SU-DHL-6 (cell line): ENCODE data around the gene RTP2.

Experiments
- H2AFZ ChIP-seq: fragments of 200-600 bp; sonication (generic); 2 replicates; pipeline ENCODE4 v1.6.1; 2014; ENCODE audit warnings: low read depth, mild to moderate bottlenecking, moderate library complexity, mixed read lengths, antibody characterized with exemption, low read length; ENCODE audit not compliant: severe bottlenecking
- H3F3A ChIP-seq: fragments of 200-600 bp; shearing (Covaris generic); 2 replicates; pipeline ENCODE4 v1.6.0; 2016; ENCODE audit warnings: antibody characterized with exemption, mild to moderate bottlenecking; ENCODE audit not compliant: insufficient read depth
- H3K27ac ChIP-seq: fragments of 200-600 bp; sonication (generic); 2 replicates; pipeline ENCODE4 v1.5.1; 2016; ENCODE audit warnings: low read depth, mild to moderate bottlenecking, low read length, moderate library complexity, mixed read lengths
- H3K27me3 ChIP-seq: fragments of 200-600 bp; sonication (generic), shearing (Covaris generic); 2 replicates; pipeline ENCODE4 v1.6.0; 2014; ENCODE audit warnings: mild to moderate bottlenecking, low read length
- H3K36me3 ChIP-seq: fragments of 200-600 bp; sonication (generic); 2 replicates; pipeline ENCODE4 v1.6.1; 2014; ENCODE audit warnings: mild to moderate bottlenecking, low read length, mixed read lengths
- H3K4me2 ChIP-seq: fragments of 300-600, 200-600 bp; shearing (Covaris generic), sonication (generic); 2 replicates; pipeline ENCODE4 v1.6.0; 2014; ENCODE audit warnings: low read length, low read depth, mild to moderate bottlenecking; ENCODE audit not compliant: poor library complexity, severe bottlenecking
- H3K4me3 ChIP-seq: fragments of 200-600 bp; sonication (generic); 2 replicates; pipeline ENCODE4 v1.5.1; 2014; ENCODE audit warnings: antibody characterized with exemption, low read length, mild to moderate bottlenecking, mixed read lengths; ENCODE audit not compliant: insufficient read depth, poor library complexity, severe bottlenecking
- H3K79me2 ChIP-seq: fragments of 200-600 bp; sonication (generic); 2 replicates; pipeline ENCODE4 v1.6.1; 2014; ENCODE audit warnings: mild to moderate bottlenecking, low read length, moderate library complexity; ENCODE audit not compliant: insufficient read depth
- H3K9ac ChIP-seq: fragments of 200-600 bp; sonication (generic); 2 replicates; pipeline ENCODE4 v1.7.0; 2014; ENCODE audit warnings: mild to moderate bottlenecking, low read length
- H3K9me2 ChIP-seq: fragments of 200-600 bp; sonication (generic); replicated peaks from 2 replicates; pipeline ENCODE4 v1.6.1; 2014; ENCODE audit warnings: low read length; ENCODE audit not compliant: insufficient read depth
- H3K9me3 ChIP-seq: fragments of 200-600 bp; sonication (generic); 2 replicates; pipeline ENCODE4 v1.6.1; 2014; ENCODE audit warnings: low read length, mixed read lengths; ENCODE audit not compliant: insufficient read depth
- H4K20me1 ChIP-seq: fragments of 200-600 bp; sonication (generic); 2 replicates; pipeline ENCODE4 v1.6.1; 2014; ENCODE audit warnings: low read depth, mild to moderate bottlenecking, antibody characterized with exemption, low read length, moderate library complexity, mixed read lengths
- EZH2phosphoT487 ChIP-seq: fragments of 200-600 bp; sonication (generic), shearing (Covaris generic); conservative IDR thresholded peaks from 2 replicates; pipeline ENCODE4 v1.6.1; 2018; ENCODE audit warnings: mild to moderate bottlenecking, antibody characterized with exemption, low read length, moderate library complexity, mixed read lengths
- TF ChIP-seq, protein P1 (sequence below): fragments of 200-600 bp; sonication (generic); IDR thresholded peaks from one replicate; pipeline ENCODE4 v1.5.1; 2017; ENCODE audit warnings: antibody characterized with exemption, mild to moderate bottlenecking, low read length, moderate library complexity; ENCODE audit not compliant: insufficient read depth, poor library complexity, severe bottlenecking

RTP2 gene

DNA sequence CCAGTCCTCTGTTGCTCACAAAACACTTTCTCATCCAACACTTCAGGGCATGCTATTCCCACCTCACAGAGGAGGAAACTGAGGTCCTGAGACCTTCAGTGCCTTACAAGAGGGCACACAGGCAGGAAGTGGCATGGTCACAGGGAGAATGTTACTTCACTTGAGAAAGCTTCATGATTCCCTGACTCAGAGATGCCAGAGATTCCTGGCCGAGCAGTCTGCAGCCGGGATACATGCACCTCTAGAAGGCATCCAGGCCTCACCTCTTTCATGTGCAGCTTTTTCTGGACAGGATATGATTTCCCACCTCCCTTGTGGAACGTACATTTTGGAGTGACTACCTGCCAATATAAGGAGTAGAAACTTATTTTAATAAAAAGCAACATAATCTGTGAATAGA is 29.3 kb downstream of the RTP2 start:
- Histone ChIP-seq H2AFZ (no peak overlapping the region), H3F3A (no peaks in the 10 kb centered on the region), H4K20me1 (no peaks in the 10 kb centered on the region), H3K79me2 (no peaks in the 10 kb centered on the region), H3K4me2 (no peak overlapping the region), H3K27me3 (no peaks in the 10 kb centered on the region), H3K9ac (no peak overlapping the region), H3K36me3 (no peaks in the 10 kb centered on the region), H3K27ac (no peak overlapping the region), H3K9me2 (no peaks in the 10 kb centered on the region), H3K4me3 (no peak overlapping the region), H3K9me3 (no peaks in the 10 kb centered on the region)
- no peak for TF ChIP-seq EZH2phosphoT487
- TF ChIP-seq, protein P1, sequence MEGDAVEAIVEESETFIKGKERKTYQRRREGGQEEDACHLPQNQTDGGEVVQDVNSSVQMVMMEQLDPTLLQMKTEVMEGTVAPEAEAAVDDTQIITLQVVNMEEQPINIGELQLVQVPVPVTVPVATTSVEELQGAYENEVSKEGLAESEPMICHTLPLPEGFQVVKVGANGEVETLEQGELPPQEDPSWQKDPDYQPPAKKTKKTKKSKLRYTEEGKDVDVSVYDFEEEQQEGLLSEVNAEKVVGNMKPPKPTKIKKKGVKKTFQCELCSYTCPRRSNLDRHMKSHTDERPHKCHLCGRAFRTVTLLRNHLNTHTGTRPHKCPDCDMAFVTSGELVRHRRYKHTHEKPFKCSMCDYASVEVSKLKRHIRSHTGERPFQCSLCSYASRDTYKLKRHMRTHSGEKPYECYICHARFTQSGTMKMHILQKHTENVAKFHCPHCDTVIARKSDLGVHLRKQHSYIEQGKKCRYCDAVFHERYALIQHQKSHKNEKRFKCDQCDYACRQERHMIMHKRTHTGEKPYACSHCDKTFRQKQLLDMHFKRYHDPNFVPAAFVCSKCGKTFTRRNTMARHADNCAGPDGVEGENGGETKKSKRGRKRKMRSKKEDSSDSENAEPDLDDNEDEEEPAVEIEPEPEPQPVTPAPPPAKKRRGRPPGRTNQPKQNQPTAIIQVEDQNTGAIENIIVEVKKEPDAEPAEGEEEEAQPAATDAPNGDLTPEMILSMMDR: no peak

DNA sequence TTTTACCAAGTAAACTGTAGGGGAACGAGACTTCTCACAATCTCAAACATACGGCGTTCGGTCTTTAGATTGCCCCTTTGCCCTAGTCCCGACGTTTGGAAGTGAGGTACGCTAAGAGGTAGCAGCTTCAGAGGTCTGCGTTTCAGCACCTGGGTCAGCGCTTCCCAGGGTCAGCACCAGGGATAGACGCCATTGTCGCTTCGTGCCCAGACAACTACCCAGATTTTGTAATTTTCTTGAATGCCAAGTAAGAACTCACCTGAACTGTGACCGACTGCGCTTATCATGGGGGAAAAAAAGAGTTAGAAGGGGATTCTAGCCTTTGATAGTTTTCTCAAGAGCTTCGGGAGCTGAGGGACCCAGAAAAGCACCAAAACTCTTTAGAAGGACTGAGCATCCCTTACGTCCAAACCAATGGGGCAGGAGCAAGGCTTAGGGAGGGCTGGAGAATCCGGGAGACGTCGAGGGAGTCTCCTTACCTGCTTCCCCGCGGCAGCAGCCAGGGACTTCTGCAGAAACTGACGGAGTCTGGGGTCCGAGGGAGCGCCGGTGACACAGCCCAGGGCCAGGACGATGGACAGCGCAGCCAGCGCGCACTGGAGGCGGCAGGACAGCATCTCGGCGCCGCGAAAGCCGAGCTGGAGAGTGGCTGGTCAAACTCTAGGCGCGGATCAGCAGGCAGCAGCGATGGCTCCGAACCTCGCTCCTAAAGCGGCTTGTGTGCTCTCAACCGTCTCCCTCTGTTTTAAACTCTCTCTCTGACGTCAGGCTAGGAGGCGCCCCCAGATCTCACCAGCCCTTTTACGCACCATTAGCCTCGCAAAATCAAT is 32.5 kb downstream of the RTP2 start, which contains the start of gene SST:
Gene SST, minus strand, starts transcription at position 720 of the 830 bp plus-strand sequence. Its CDS starts 103 bp downstream, at position 617.
- H2AFZ ChIP-seq: no peak within 1 kb of the TSS
- no peaks in the 10 kb centered on the region for H3K27me3 ChIP-seq
- H3K4me2 ChIP-seq: no peak within 1 kb of the TSS

DNA sequence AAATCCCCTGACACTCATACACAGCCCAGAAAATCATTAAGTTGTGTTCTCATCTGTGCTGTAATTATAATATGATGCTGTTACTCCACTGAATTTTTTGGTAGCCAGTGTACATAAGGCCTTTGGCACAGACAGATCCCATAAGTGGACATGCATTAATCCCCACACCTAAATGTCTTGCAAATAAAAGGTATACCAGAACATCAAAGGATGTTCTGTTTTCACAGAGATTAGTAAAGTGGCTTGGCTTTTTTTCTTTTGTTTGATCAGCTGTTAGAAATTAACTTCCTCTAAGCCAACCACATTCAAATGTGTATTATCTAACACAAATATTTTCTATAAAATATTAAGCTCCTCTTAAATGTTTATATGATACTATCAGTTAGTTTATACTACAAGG is 34.8 kb downstream of the RTP2 start:
- Histone ChIP-seq H3K4me2 (no peak overlapping the region), H3F3A (no peaks in the 10 kb centered on the region), H3K9me3 (no peaks in the 10 kb centered on the region), H3K27me3 (no peaks in the 10 kb centered on the region), H4K20me1 (no peaks in the 10 kb centered on the region), H3K27ac (no peak overlapping the region), H3K9ac (no peak overlapping the region), H3K4me3 (no peak overlapping the region), H2AFZ (no peak overlapping the region), H3K79me2 (no peaks in the 10 kb centered on the region), H3K9me2 (no peaks in the 10 kb centered on the region), H3K36me3 (no peaks in the 10 kb centered on the region)
- TF ChIP-seq, protein P1: no peak
- TF ChIP-seq EZH2phosphoT487: no peak

More for the DNA sequence above, 32.5 kb downstream of the RTP2 start, which contains the start of gene SST:
- H3K36me3 ChIP-seq: no peaks in the 10 kb centered on the region
- no peak within 1 kb of the TSS for H3K27ac ChIP-seq
- H3K79me2 ChIP-seq: no peaks in the 10 kb centered on the region
- H3K4me3 ChIP-seq: no peak within 1 kb of the TSS
- H4K20me1 ChIP-seq: no peaks in the 10 kb centered on the region
- no peak within 1 kb of the TSS for H3K9ac ChIP-seq
- no peaks in the 10 kb centered on the region for H3F3A ChIP-seq
- no peaks in the 10 kb centered on the region for H3K9me2 ChIP-seq
- no peaks in the 10 kb centered on the region for H3K9me3 ChIP-seq
- TF ChIP-seq EZH2phosphoT487: no peak

DNA sequence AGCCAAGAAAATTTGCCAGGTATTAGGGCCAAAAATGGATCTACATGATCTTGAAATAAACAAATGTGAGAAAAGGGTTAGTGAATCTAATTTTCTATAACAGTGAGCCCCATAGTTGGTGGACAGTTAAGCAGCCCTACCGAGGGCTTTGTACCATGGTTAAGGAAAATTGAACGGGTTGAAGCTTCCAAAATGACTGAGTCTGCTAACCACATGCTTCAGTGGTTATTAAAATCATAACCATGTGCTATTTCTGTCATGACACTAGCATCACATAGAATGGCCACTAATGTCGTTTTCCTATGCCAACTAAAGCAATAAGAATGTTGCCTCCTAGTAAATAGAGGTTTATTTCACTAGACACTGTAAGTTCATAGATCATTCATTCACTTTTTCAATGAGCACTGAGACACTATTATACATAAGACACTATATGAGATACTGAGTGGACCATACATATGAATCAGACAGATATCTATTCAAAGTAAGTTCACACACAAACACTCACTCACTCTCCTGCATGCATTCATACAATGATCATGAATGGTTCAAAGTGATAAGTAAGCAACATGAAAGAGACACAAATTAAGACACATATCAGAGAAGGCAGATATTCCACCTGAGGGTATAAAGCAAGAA is 36.5 kb downstream of the RTP2 start:
- H3K36me3 ChIP-seq: no peaks in the 10 kb centered on the region

More for the DNA sequence above, 36.5 kb downstream of the RTP2 start:
- H2AFZ ChIP-seq: no peak overlapping the region
- H4K20me1 ChIP-seq: no peaks in the 10 kb centered on the region
- H3F3A ChIP-seq: no peaks in the 10 kb centered on the region
- H3K27ac ChIP-seq: no peak overlapping the region
- H3K9me2 ChIP-seq: no peaks in the 10 kb centered on the region
- no peak overlapping the region for H3K4me3 ChIP-seq
- H3K79me2 ChIP-seq: no peaks in the 10 kb centered on the region
- no peak overlapping the region for H3K9ac ChIP-seq
- no peaks in the 10 kb centered on the region for H3K27me3 ChIP-seq
- no peaks in the 10 kb centered on the region for H3K9me3 ChIP-seq
- no peak for TF ChIP-seq EZH2phosphoT487
- TF ChIP-seq, protein P1: no peak
- no peak overlapping the region for H3K4me2 ChIP-seq
